Left lung (tissue), 10 donors: ENCODE results near the gene PFKFB3. TPM values are rescaled to one million over a fixed set of nuclear protein-coding genes. Genes with fewer than 3 reads are reported as not detected.

ENCODE experiments used
- ATAC-seq: fragments of 200-7000 bp; cut with Tn5 transposase; one replicate; pipeline ENCODE4 v1.9.1; 2020; ENCODE audit warnings: moderate library complexity
- DNase-seq, 4 donors: peaks; one replicate each; pipeline ENCODE4 v3.0.0-alpha.2; 2013 to 2020
- H3K27ac ChIP-seq, 2 donors: fragments of 200-600 bp; sonication (generic) in 1 of 2; one replicate each; pipeline versions ENCODE4 v1.5.0 to v1.8.0; 2020 to 2021
- H3K27me3 ChIP-seq, 2 donors: fragments of 200-600 bp; sonication (generic) in 1 of 2; one replicate each; pipeline versions ENCODE4 v1.5.0 to v1.8.0; 2020 to 2021
- H3K36me3 ChIP-seq, 2 donors: fragments of 200-600 bp; sonication (generic) in 1 of 2; one replicate each; pipeline versions ENCODE4 v1.5.0 to v1.8.0; 2020 to 2021
- H3K4me1 ChIP-seq, 2 donors: fragments of 200-600 bp; one replicate each; pipeline ENCODE4 v1.8.0; 2021
- H3K4me3 ChIP-seq, 2 donors: fragments of 200-600 bp; sonication (generic) in 1 of 2; one replicate each; pipeline versions ENCODE4 v1.5.0 to v1.8.0; 2020 to 2021; ENCODE audit warnings: mild to moderate bottlenecking in 1 of 2
- H3K9me3 ChIP-seq, 2 donors: fragments of 200-600 bp; sonication (generic) in 1 of 2; one replicate each; pipeline versions ENCODE4 v1.5.0 to v1.8.0; 2020 to 2021
- CTCF ChIP-seq, 2 donors: fragments of 200-600 bp; sonication (generic) in 1 of 2; IDR thresholded peaks; one replicate each; pipeline versions ENCODE4 v1.5.0 to v1.8.0; 2021; ENCODE audit warnings: antibody characterized with exemption in 2 of 2
- intact Hi-C, 2 donors: fragments of 100-400 bp; cut with DNase I; formaldehyde crosslinking; loops; one replicate each; pipeline versions ENCODE4 v1.11.2 to v1.14.2; 2022
- polyA plus RNA-seq, 6 donors: library from polyadenylated mRNA; unstranded; fragments of 120-200 nt; gene quantifications; one replicate each; pipeline ENCODE4 v1.2.1, GENCODE V29; 2013; ENCODE audit not compliant: insufficient read length in 6 of 6
- total RNA-seq, 2 donors: library from RNA; stranded (reverse); fragmentation: NEBNext Ultra II Directional; extraction: Animal tissue kit (Norgen Biotek cat#: 25700); gene quantifications; one replicate each; pipeline ENCODE4 v1.2.1, GENCODE V29; 2021
- donor health status: DM: no; HTN: yes; CAD: no.
- donor health status: DM: no; HTN: no; CAD: no.

PFKFB3 gene
- total and polyA plus RNA-seq, 8 donors, result 15.3 to 120 (median 22.5) TPM

GRCh38 chr10:6176691-6177231, 26.0 kb upstream of the PFKFB3 start:
- ATAC-seq (no peak), DNase-seq (no peak)
- Histone ChIP-seq H3K36me3 (no peaks in the 10 kb centered on the region), H3K4me3 (no peak overlapping the region), H3K9me3 (no peaks in the 10 kb centered on the region), H3K27ac (peak overlapping the region in 1 of 2 donors; percentile 69), H3K27me3 (no peaks in the 10 kb centered on the region), H3K4me1 (peaks cover 5 to 64% of the 10 kb centered on the region in 2 donors)
- no peak for TF ChIP-seq CTCF (IDR thresholded peaks at IDR 0.05)
- intact Hi-C loops, result no loop called here

- Histone ChIP-seq H3K27ac (no peak overlapping the region), H3K9me3 (no peaks in the 10 kb centered on the region), H3K36me3 (no peaks in the 10 kb centered on the region), H3K27me3 (no peaks in the 10 kb centered on the region), H3K4me1 (peaks cover 5 to 62% of the 10 kb centered on the region in 2 donors), H3K4me3 (no peak overlapping the region)
- ATAC-seq (no peak), DNase-seq (no peak)
- intact Hi-C loops, result no loop called here
- TF ChIP-seq CTCF (IDR thresholded peaks at IDR 0.05), result no peak
Observed at GRCh38 chr10:6177880-6178281, 24.9 kb upstream of the PFKFB3 start.

- no peak for TF ChIP-seq CTCF (IDR thresholded peaks at IDR 0.05)
- Histone ChIP-seq H3K9me3 (no peaks in the 10 kb centered on the region), H3K4me3 (no peak overlapping the region), H3K36me3 (no peaks in the 10 kb centered on the region), H3K27me3 (no peaks in the 10 kb centered on the region), H3K27ac (no peak overlapping the region), H3K4me1 (peaks cover 5 to 55% of the 10 kb centered on the region in 2 donors)
- intact Hi-C loops, result no loop called here
- DNase-seq (no peak), ATAC-seq (peak; percentile 8)
Observed at GRCh38 chr10:6178581-6178980, 24.2 kb upstream of the PFKFB3 start.

GRCh38 chr10:6179078-6179477, 23.7 kb upstream of the PFKFB3 start:
- Histone ChIP-seq H3K27ac (no peak overlapping the region), H3K9me3 (no peaks in the 10 kb centered on the region), H3K36me3 (no peaks in the 10 kb centered on the region), H3K27me3 (no peaks in the 10 kb centered on the region), H3K4me3 (no peak overlapping the region), H3K4me1 (peaks cover 5 to 50% of the 10 kb centered on the region in 2 donors)
- intact Hi-C loops, result no loop called here
- no peak for ATAC-seq
- TF ChIP-seq CTCF (IDR thresholded peaks at IDR 0.05), result no peak
- DNase-seq, result no peak

- intact Hi-C loops, result no loop called here
- Histone ChIP-seq H3K4me1 (peaks cover 5 to 47% of the 10 kb centered on the region in 2 donors), H3K9me3 (no peaks in the 10 kb centered on the region), H3K4me3 (no peak overlapping the region), H3K27ac (no peak overlapping the region), H3K36me3 (no peaks in the 10 kb centered on the region), H3K27me3 (no peaks in the 10 kb centered on the region)
- DNase-seq (no peak), ATAC-seq (no peak)
- TF ChIP-seq CTCF (IDR thresholded peaks at IDR 0.05), result no peak
Observed at GRCh38 chr10:6180480-6181110, 22.1 kb upstream of the PFKFB3 start.
